Kidney (tissue), 14 donors: ENCODE data around the gene CA10. TPM values are rescaled to one million over a fixed set of nuclear protein-coding genes. Genes with fewer than 3 reads are reported as not detected.

Experiments used
- DNase-seq, 5 donors: peaks; one replicate each; pipeline ENCODE4 v3.0.0-alpha.2; 2013 to 2020
- FAIRE-seq: peaks from 2 replicates; lab custom pipeline; 2012; peaks lifted over from hg19 to GRCh38; lab: Jason Lieb, UNC
- H3K27ac ChIP-seq, 2 donors: one replicate each; pipeline ENCODE4 v1.7.0; 2013; ENCODE audit warnings: low read depth in 2 of 2, low read length in 2 of 2, inconsistent platforms in 1 of 2
- H3K27me3 ChIP-seq: one replicate; pipeline ENCODE4 v1.7.1; 2013; ENCODE audit warnings: low read length, inconsistent platforms; ENCODE audit not compliant: control insufficient read depth, insufficient read depth
- H3K36me3 ChIP-seq, 3 donors: one replicate each; pipeline versions ENCODE4 v1.7.0 to v1.7.1; 2013; ENCODE audit warnings: low read length in 3 of 3, control low read depth in 1 of 3, inconsistent platforms in 1 of 3; ENCODE audit not compliant: insufficient read depth in 3 of 3, control insufficient read depth in 2 of 3
- H3K4me1 ChIP-seq, 3 donors: one replicate each; pipeline versions ENCODE4 v1.7.0 to v1.7.1; 2013; ENCODE audit warnings: low read length in 3 of 3, inconsistent platforms in 1 of 3, low read depth in 1 of 3; ENCODE audit not compliant: control insufficient read depth in 2 of 3, insufficient read depth in 2 of 3
- H3K4me3 ChIP-seq, 3 donors: one replicate each; pipeline versions ENCODE4 v1.7.0 to v1.8.1; 2013; ENCODE audit warnings: low read length in 3 of 3, control low read depth in 1 of 3, inconsistent platforms in 1 of 3
- H3K9ac ChIP-seq, 3 donors: one replicate each; pipeline versions ENCODE4 v1.7.0 to v1.7.1; 2013; ENCODE audit warnings: low read length in 3 of 3, control low read depth in 1 of 3, inconsistent platforms in 1 of 3
- H3K9me3 ChIP-seq, 3 donors: one replicate each; pipeline versions ENCODE4 v1.7.0 to v1.7.1; 2013; ENCODE audit warnings: low read length in 3 of 3, control low read depth in 1 of 3, inconsistent platforms in 1 of 3; ENCODE audit not compliant: control insufficient read depth in 2 of 3, insufficient read depth in 1 of 3
- intact Hi-C: fragments of 100-400 bp; cut with DNase I; formaldehyde crosslinking; loops from one replicate; pipeline ENCODE4 v1.11.1; 2022
- polyA plus RNA-seq: library from polyadenylated mRNA; stranded (reverse); fragments of 350-450 nt; fragmentation: Illumina TruSeq; extraction: RNeasy Lipid Tissue Mini Kit (QIAGEN cat#74804); gene quantifications from one replicate; pipeline ENCODE4 v1.2.3, GENCODE V29; 2014; ENCODE audit warnings: low read depth, low replicate concordance; ENCODE audit not compliant: insufficient read depth
- total RNA-seq: library from RNA; stranded (reverse); fragmentation: NEBNext Ultra II Directional; extraction: Animal tissue kit (Norgen Biotek cat#: 25700); gene quantifications from one replicate; pipeline ENCODE4 v1.2.1, GENCODE V29; 2021
- TF ChIP-seq, protein P1 (sequence below): IDR thresholded peaks from 3 replicates; pipeline ENCODE4 v1.5.1; 2012; ENCODE audit warnings: mild to moderate bottlenecking, moderate library complexity, borderline replicate concordance; ENCODE audit not compliant: insufficient read depth; ENCODE audit errors: extremely low read depth
- donor health status: control.
- donor health status: control.
- donor health status: control.
- donor health status: control.
- donor health status: control.
- donor health status: DM: yes; HTN: yes; CAD: no.
- donor health status: Normal renal cell carcinoma (clear cell type).

Gene CA10
- total and polyA plus RNA-seq, 2 donors from 2014 or later = 3.7 to 9.8 TPM

DNA sequence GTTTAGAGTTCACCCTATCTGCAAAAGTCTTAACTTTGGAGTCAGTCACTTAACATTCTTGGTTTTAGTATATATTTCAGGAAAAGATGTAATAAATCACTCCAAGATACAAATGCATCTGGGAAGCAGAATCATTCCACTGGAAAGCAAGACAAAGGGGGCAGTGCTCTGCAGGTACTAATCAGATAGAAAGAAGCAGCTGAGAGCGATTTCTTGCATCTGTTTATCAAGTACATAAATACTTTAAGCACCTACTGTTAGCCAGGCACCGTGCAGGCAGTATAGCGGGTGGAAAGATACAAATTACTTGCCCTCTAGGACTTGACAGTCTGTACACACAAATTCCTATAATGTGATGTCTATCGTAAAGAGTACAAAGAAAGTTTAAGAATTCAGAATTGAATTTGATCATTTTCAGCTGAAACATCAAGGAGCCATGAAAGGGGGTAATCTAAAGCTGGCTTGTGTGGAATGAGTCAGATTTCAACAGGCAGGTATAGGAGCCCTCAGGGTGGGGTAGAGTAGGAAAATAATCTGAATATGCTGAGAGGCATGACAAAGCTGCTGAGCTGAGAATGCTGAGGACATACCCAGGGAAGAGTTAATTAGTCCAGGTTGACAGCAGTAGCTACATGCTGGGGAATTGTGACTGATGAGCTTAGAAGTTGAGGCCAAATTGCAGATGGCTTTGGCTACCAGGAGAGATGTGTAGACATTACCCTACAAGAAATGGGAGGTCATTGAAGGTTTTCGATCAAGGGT is 110.2 kb downstream of the CA10 start:
- Histone ChIP-seq H3K9me3 (no peaks in the 10 kb centered on the region), H3K27me3 (no peaks in the 10 kb centered on the region), H3K4me1 (no peaks in the 10 kb centered on the region), H3K27ac (no peak overlapping the region), H3K4me3 (no peak overlapping the region), H3K36me3 (no peaks in the 10 kb centered on the region), H3K9ac (no peak overlapping the region)
- no peak for DNase-seq
- FAIRE-seq = no peak
- intact Hi-C loops = no loop called here
- TF ChIP-seq, protein P1, sequence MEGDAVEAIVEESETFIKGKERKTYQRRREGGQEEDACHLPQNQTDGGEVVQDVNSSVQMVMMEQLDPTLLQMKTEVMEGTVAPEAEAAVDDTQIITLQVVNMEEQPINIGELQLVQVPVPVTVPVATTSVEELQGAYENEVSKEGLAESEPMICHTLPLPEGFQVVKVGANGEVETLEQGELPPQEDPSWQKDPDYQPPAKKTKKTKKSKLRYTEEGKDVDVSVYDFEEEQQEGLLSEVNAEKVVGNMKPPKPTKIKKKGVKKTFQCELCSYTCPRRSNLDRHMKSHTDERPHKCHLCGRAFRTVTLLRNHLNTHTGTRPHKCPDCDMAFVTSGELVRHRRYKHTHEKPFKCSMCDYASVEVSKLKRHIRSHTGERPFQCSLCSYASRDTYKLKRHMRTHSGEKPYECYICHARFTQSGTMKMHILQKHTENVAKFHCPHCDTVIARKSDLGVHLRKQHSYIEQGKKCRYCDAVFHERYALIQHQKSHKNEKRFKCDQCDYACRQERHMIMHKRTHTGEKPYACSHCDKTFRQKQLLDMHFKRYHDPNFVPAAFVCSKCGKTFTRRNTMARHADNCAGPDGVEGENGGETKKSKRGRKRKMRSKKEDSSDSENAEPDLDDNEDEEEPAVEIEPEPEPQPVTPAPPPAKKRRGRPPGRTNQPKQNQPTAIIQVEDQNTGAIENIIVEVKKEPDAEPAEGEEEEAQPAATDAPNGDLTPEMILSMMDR = no peak

GRCh38 chr17:52047086-52047485 is 111.4 kb downstream of the CA10 start:
- FAIRE-seq = no peak
- intact Hi-C loops = no loop called here
- H3K27ac ChIP-seq = no peak overlapping the region
- TF ChIP-seq, protein P1 = no peak
- no peaks in the 10 kb centered on the region for H3K4me1 ChIP-seq
- no peak overlapping the region for H3K4me3 ChIP-seq
- H3K9ac ChIP-seq = no peak overlapping the region
- no peaks in the 10 kb centered on the region for H3K9me3 ChIP-seq
- no peaks in the 10 kb centered on the region for H3K27me3 ChIP-seq
- DNase-seq = no peak
- H3K36me3 ChIP-seq = no peaks in the 10 kb centered on the region

GRCh38 chr17:52041123-52041617 is 117.3 kb downstream of the CA10 start:
- no peak overlapping the region for H3K4me3 ChIP-seq
- H3K9ac ChIP-seq = no peak overlapping the region
- H3K4me1 ChIP-seq = no peaks in the 10 kb centered on the region
- FAIRE-seq (no peak), DNase-seq (no peak)
- no peaks in the 10 kb centered on the region for H3K9me3 ChIP-seq
- H3K27me3 ChIP-seq = no peaks in the 10 kb centered on the region
- no peak overlapping the region for H3K27ac ChIP-seq
- no peaks in the 10 kb centered on the region for H3K36me3 ChIP-seq
- intact Hi-C loops = no loop called here
- TF ChIP-seq, protein P1 = no peak
